HepG2 (cell line): Measurements from ENCODE around the gene GJB1. TPM values are rescaled to one million over a fixed set of nuclear protein-coding genes. Genes with fewer than 3 reads are reported as not detected.

Experiments used
- AFF4 ChIP-seq: sonication (generic); formaldehyde crosslinking; IDR thresholded peaks from 2 replicates; pipeline ENCODE4 v1.4.0; 2020; ENCODE audit warnings: missing genetic modification reagents
- AGO2 ChIP-seq: fragments of 200-400 bp; formaldehyde crosslinking; optimal IDR thresholded peaks from 2 replicates; pipeline ENCODE3; 2017; ENCODE audit warnings: mild to moderate bottlenecking, low read depth, low read length, moderate library complexity
- AHDC1 ChIP-seq: sonication (generic); formaldehyde crosslinking; IDR thresholded peaks from 2 replicates; pipeline ENCODE4 v1.5.1; 2020; ENCODE audit warnings: mild to moderate bottlenecking, missing genetic modification reagents, borderline replicate concordance
- CREM ChIP-seq, 2 experiments: sonication (generic) in 1 of 2; formaldehyde crosslinking in 1 of 2; IDR thresholded peaks; 2 replicates each; pipeline versions ENCODE4 v1.4.0 to v1.6.1; 2016 to 2020; ENCODE audit warnings: antibody characterized with exemption in 1 of 2, mild to moderate bottlenecking in 1 of 2, missing genetic modification reagents in 1 of 2
- GLI4 ChIP-seq: sonication (generic); formaldehyde crosslinking; IDR thresholded peaks from 2 replicates; pipeline ENCODE4 v1.5.1; 2020; ENCODE audit warnings: missing genetic modification reagents, mild to moderate bottlenecking, moderate library complexity, borderline replicate concordance
- ISX ChIP-seq: sonication (generic); formaldehyde crosslinking; conservative IDR thresholded peaks from 2 replicates; pipeline ENCODE4 v1.5.0; 2020; ENCODE audit warnings: missing genetic modification reagents
- KDM3A ChIP-seq: IDR thresholded peaks from 2 replicates; pipeline ENCODE4 v1.6.1; 2018; ENCODE audit warnings: low read depth, missing compliant biosample characterization
- NFRKB ChIP-seq: fragments of 450-650 bp; IDR thresholded peaks from 2 replicates; pipeline ENCODE4 v1.6.1; 2017
- RFXANK ChIP-seq: IDR thresholded peaks from 2 replicates; pipeline ENCODE4 v1.6.1; 2016
- SIX1 ChIP-seq: sonication (generic); formaldehyde crosslinking; IDR thresholded peaks from 2 replicates; pipeline ENCODE4 v1.4.0; 2020; ENCODE audit warnings: missing genetic modification reagents, borderline replicate concordance
- SRY ChIP-seq: sonication (generic); formaldehyde crosslinking; IDR thresholded peaks from 2 replicates; pipeline ENCODE4 v1.8.0; 2022; ENCODE audit warnings: mild to moderate bottlenecking, missing genetic modification reagents
- STAG1 ChIP-seq: sonication (generic); formaldehyde crosslinking; IDR thresholded peaks from 2 replicates; pipeline ENCODE4 v1.4.0; 2020; ENCODE audit warnings: missing genetic modification reagents
- ZNF383 ChIP-seq: sonication (generic); formaldehyde crosslinking; IDR thresholded peaks from 2 replicates; pipeline ENCODE4 v1.4.0; 2020; ENCODE audit warnings: missing genetic modification reagents, mild to moderate bottlenecking, borderline replicate concordance
- ZNF441 ChIP-seq: sonication (generic); formaldehyde crosslinking; IDR thresholded peaks from 2 replicates; pipeline ENCODE4 v1.7.0; 2021; ENCODE audit warnings: missing genetic modification reagents, borderline replicate concordance
- ZNF780A ChIP-seq: sonication (generic); formaldehyde crosslinking; IDR thresholded peaks from 2 replicates; pipeline ENCODE4 v1.8.0; 2022; ENCODE audit warnings: mild to moderate bottlenecking, missing genetic modification reagents, moderate library complexity
- ZSCAN29 ChIP-seq: sonication (generic); formaldehyde crosslinking; conservative IDR thresholded peaks from 2 replicates; pipeline ENCODE4 v1.4.0; 2020; ENCODE audit warnings: mild to moderate bottlenecking, missing genetic modification reagents
- polyA plus RNA-seq, 8 experiments: library from polyadenylated mRNA; depleted of rRNA in 3 of 8; stranded (reverse) in 7 of 8; unstranded in 1 of 8; fragments of >200 nt; fragmentation: Illumina TruSeq in 4 of 8; extraction: Trizol in 4 of 8; gene quantifications; 2 replicates each; pipeline versions ENCODE4 v1.2.1 to v1.2.3, GENCODE V29; 2011 to 2016; ENCODE audit warnings: low read depth in 4 of 8, missing spikeins in 1 of 8, mixed read lengths in 1 of 8; ENCODE audit not compliant: insufficient read depth in 1 of 8
- total RNA-seq, 5 experiments: library from RNA; depleted of rRNA; stranded (reverse); fragments of >200 nt; fragmentation: Illumina TruSeq; extraction: Trizol; gene quantifications; 2 replicates each; pipeline ENCODE4 v1.2.3, GENCODE V29; 2016; ENCODE audit warnings: low read depth in 1 of 5
- TF ChIP-seq, protein P1 (sequence below): sonication (generic); formaldehyde crosslinking; conservative IDR thresholded peaks from 2 replicates; pipeline ENCODE4 v1.8.0; 2022; ENCODE audit warnings: mild to moderate bottlenecking, moderate library complexity, missing genetic modification reagents
- TF ChIP-seq, protein P2 (sequence below): sonication (generic); formaldehyde crosslinking; IDR thresholded peaks from 2 replicates; pipeline ENCODE4 v1.4.0; 2020; ENCODE audit warnings: mild to moderate bottlenecking, missing genetic modification reagents

The GJB1 gene
- total and polyA plus RNA-seq, 2 of the 13 experiments (the other 11 are each of a cell fraction or from before 2014, with no cell fraction given): 111 to 161 TPM

DNA sequence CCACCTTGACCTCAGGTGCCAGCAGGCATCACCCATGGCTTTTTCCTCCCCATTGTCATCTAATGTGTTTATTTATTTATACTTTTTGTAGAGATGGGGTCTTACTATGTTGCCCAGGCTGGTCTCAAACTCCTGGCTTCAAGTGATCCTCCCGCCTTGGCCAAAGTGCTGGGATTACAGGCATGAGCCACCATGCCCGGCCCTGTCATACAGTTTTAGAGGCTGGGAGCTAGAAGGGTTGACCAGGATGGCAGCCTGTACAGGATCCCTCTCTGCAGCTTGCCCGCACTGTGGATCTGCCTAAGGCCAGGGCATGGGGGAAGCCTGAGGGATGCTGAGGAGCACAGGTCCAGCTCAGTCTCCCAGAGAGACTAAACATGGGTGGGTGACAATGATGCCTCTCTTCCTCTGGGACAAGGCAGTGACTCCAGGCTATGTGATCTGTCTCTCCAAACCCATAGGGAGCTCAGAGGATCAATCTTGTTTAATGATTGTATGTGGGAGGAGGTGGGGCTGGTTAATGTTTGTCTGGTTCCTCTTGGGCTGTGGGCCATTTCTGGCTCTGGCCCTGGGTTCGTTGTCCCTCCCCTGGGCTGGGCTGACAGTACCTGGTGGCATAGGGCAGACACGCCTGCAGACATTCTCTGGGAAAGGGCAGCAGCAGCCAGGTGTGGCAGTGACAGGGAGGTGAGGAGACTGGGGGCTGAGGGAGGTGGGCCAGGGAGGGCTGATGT is 8.3 kb upstream of the GJB1 start (continued):
- TF ChIP-seq GLI4 (CRISPR knock-in tag): no peak
- TF ChIP-seq AFF4 (CRISPR knock-in tag): no peak; the same call in 1 of the 2 replicates
- TF ChIP-seq ZNF780A: no peak
- TF ChIP-seq, protein P1, sequence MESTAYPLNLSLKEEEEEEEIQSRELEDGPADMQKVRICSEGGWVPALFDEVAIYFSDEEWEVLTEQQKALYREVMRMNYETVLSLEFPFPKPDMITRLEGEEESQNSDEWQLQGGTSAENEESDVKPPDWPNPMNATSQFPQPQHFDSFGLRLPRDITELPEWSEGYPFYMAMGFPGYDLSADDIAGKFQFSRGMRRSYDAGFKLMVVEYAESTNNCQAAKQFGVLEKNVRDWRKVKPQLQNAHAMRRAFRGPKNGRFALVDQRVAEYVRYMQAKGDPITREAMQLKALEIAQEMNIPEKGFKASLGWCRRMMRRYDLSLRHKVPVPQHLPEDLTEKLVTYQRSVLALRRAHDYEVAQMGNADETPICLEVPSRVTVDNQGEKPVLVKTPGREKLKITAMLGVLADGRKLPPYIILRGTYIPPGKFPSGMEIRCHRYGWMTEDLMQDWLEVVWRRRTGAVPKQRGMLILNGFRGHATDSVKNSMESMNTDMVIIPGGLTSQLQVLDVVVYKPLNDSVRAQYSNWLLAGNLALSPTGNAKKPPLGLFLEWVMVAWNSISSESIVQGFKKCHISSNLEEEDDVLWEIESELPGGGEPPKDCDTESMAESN (CRISPR knock-in tag): peak; percentile 14; the same call in 1 of the 2 replicates
- TF ChIP-seq KDM3A: no peak
- no peak for TF ChIP-seq ZNF383 (CRISPR knock-in tag)
- no peak for TF ChIP-seq ISX (CRISPR knock-in tag)
- no peak for TF ChIP-seq NFRKB
- 0 out of 2 replicates have a peak, but pooled peaks have one; percentile 12 for TF ChIP-seq STAG1 (CRISPR knock-in tag)
- no peak for TF ChIP-seq SIX1
- TF ChIP-seq, protein P2, sequence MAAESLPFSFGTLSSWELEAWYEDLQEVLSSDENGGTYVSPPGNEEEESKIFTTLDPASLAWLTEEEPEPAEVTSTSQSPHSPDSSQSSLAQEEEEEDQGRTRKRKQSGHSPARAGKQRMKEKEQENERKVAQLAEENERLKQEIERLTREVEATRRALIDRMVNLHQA: no peak
- TF ChIP-seq ZNF441 (CRISPR knock-in tag): no peak
- no peak for TF ChIP-seq ZSCAN29 (CRISPR knock-in tag)
- 0 out of 2 replicates have a peak, but pooled peaks have one; percentile 20 for TF ChIP-seq SRY
- TF ChIP-seq AGO2: no peak
- 0 out of 2 replicates have a peak, but pooled peaks have one; percentile 34 for TF ChIP-seq AHDC1 (CRISPR knock-in tag)
- TF ChIP-seq RFXANK: no peak
- TF ChIP-seq CREM (IDR thresholded peaks at IDR 0.05): no peak; the same call in 1 of the 2 replicates
- no peak for TF ChIP-seq CREM (CRISPR knock-in tag; IDR thresholded peaks at IDR 0.05)
